A549 treated with RU486 at 1 μM for 4 hours (cell line): ENCODE results near the gene ANKRD65. TPM values are rescaled to one million over a fixed set of nuclear protein-coding genes. Genes with fewer than 3 reads are reported as not detected.

Source experiments
- total RNA-seq: library from RNA; stranded (reverse); fragments of 200-300 nt; extraction: Qiagen RNA extraction; gene quantifications from 5 replicates; pipeline ENCODE4 v1.2.3, GENCODE V29; 2022; ENCODE audit warnings: low read depth

Gene ANKRD65
- total RNA-seq = not detected in 5 replicates

DNA sequence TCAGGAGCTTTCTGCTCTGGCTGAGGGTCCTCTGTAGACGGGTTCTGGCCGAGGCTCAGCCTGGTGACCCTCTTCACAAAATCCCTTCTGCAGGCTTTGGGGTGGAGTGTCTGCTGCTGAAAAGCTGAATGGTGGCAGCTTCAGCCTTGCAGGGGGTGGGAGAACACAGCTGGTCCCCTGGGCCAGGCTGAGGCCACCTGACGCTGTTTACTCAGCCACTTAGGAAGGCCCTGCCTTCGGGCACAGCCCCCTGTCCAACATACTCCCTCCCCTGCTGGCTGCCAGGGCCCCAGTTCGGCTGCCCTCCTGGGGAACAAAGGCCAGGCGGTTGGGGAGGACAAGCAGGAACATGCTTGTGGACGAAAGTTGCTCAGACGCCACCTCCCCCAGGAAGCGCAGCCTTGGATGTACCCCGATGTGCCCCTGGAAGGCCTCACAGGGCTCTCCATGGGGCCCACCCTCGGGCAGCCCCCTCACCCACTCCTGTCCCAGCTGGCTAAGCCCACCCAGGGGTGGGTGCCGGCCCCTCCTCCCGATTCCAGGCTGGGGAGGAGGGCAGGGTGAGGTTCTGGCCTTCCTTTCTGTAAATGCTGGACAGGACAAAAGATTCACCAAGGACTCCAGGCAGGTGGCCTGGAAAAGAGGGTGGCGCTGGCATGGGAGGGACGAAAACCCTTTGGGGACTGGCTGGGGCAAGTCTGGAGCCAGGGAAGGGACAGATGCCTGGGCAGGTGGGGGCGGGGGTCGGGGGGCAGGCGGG, at the start of gene ANKRD65:
Gene ANKRD65 (minus strand): TSS at position 130 of the 760 bp plus-strand sequence. CDS start 271 bp downstream, outside the sequence.

DNA sequence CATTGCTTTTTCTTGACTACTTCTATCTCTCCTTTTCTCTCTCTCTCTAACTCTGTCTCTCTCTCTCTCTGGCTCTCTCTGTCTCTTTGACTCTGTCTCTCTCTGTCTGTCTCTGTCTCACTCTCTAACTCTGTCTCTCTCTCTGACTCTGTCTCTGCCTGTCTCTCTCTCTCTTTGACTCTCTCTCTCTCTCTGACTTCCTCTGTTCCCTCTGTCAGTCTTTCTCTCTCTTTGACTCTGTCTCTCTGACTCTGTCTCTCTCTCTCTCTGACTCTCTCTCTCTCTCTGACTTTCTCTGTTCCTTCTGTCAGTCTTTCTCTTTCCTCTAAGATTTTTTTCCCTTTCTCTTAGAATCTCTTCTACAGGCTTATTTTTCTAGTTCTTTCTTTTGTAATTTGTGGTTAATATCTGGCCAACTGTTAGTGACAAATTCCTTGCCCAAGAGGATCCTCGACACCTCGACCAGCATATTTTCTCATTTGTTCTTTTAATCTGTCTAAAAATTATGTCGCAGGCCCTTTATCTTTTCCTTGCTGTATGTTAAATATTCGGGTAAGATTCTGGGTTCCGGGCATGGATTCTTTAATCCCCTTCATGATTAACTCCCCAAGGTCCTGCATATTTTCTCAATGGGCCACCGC, 28.1 kb upstream of the ANKRD65 start, which contains the start of gene ATAD3C:
Gene ATAD3C (plus strand): TSS at position 591 of the 641 bp plus-strand sequence. CDS start 995 bp downstream, outside the sequence.

GRCh38 chr1:1435106-1435903, 14.2 kb upstream of the ANKRD65 start, which contains the start of gene VWA1:
TSS of gene VWA1 (plus strand) at chr1:1435690. CDS start at chr1:1435749, 59 bp downstream.

GRCh38 chr1:1406821-1407635, 14.0 kb downstream of the ANKRD65 start, which contains the start of gene MRPL20:
TSS of gene MRPL20 (minus strand) at chr1:1407293. CDS start at chr1:1407217, 76 bp downstream.

DNA sequence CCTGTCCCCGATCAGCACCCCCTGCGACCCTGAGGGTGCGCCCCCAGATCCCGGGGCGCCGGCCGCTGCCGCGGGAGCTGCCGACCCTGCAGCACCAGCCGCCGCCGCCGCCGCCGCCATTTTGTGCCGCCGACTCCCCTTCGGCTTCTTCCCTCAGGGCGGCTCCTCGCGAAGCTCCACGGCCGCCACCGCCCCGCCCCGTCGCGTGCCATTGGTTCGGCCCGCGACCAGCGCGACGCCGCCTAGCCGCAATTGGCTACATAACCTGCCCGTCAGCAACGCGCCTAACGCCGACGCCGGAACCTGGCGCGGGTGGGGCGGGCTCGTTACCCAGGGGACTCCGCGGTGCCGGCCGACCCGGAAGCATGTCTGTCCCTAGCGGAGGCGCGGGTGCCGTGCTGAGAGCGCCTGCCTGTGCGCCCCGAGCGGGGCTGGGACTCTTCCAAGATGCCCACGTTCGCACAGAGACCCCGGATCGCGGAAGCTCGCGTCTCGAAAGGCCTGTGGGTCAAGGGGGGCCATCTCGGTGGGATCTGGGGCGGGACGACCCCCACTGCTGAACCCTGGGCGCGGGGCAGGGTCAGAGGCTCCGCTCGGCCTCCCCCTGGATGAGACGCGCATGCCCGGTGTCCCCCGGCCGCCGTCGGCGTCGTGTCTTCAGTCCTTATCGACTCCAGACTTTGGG, 21.7 kb downstream of the ANKRD65 start, which contains the start of gene CCNL2:
Gene CCNL2 (minus strand): TSS at position 149 of the 685 bp plus-strand sequence. CDS start 29 bp downstream, at position 120.

GRCh38 chr1:1374929-1375662, 46.0 kb downstream of the ANKRD65 start, which contains the start of gene AURKAIP1:
TSS of gene AURKAIP1 (minus strand) at chr1:1375207. CDS start at chr1:1374756, 451 bp downstream.

Other genes with a start within 250 kb of the ANKRD65 start
- gene TTLL10, start 247.4 kb downstream of the ANKRD65 start, total RNA-seq = not detected in 5 replicates
- gene TNFRSF18, start 214.7 kb downstream of the ANKRD65 start, total RNA-seq = not detected in 5 replicates
- gene TNFRSF4, start 207.1 kb downstream of the ANKRD65 start, total RNA-seq = 0.22 TPM in 1 of 5 replicates, not detected in the others
- 105 to 136 TPM (median 127 TPM) in 5 replicates for gene SDF4, start 189.3 kb downstream of the ANKRD65 start, total RNA-seq
- 11.0 to 22.5 TPM (median 21.8 TPM) in 5 replicates for gene B3GALT6, start 189.0 kb downstream of the ANKRD65 start, total RNA-seq
- 0.59 to 1.7 TPM (median 1.1 TPM) in 5 replicates for gene C1QTNF12, start 174.6 kb downstream of the ANKRD65 start, total RNA-seq
- gene UBE2J2, start 147.4 kb downstream of the ANKRD65 start, total RNA-seq = 35.9 to 51.0 TPM (median 48.6 TPM) in 5 replicates
- gene SCNN1D, start 140.8 kb downstream of the ANKRD65 start, total RNA-seq = 0.68 to 1.3 TPM (median 1.2 TPM) in 5 replicates
- gene ACAP3, start 113.3 kb downstream of the ANKRD65 start, total RNA-seq = 8.1 to 17.8 TPM (median 13.7 TPM) in 5 replicates
- gene PUSL1, start 112.7 kb downstream of the ANKRD65 start, total RNA-seq = 16.5 to 29.3 TPM (median 22.8 TPM) in 5 replicates
- 47.7 to 61.4 TPM (median 58.1 TPM) in 5 replicates for gene INTS11, start 96.6 kb downstream of the ANKRD65 start, total RNA-seq
- gene CPTP, start 96.5 kb downstream of the ANKRD65 start, total RNA-seq = 13.1 to 20.9 TPM (median 18.3 TPM) in 5 replicates
- 0.08 to 0.14 TPM (median 0.12 TPM) in 5 replicates for gene TAS1R3, start 90.0 kb downstream of the ANKRD65 start, total RNA-seq
- 44.0 to 77.6 TPM (median 71.9 TPM) in 5 replicates for gene DVL1, start 71.9 kb downstream of the ANKRD65 start, total RNA-seq
- 0.16 to 1.0 TPM (median 0.27 TPM) in 4 of 5 replicates, not detected in the other for gene MXRA8, start 62.7 kb downstream of the ANKRD65 start, total RNA-seq
- 99.9 to 181 TPM (median 176 TPM) in 5 replicates for gene AURKAIP1, start 46.1 kb downstream of the ANKRD65 start, total RNA-seq
- gene CCNL2, start 21.9 kb downstream of the ANKRD65 start, total RNA-seq = 36.2 to 57.5 TPM (median 50.3 TPM) in 5 replicates
- 127 to 156 TPM (median 138 TPM) in 5 replicates for gene MRPL20, start 14.0 kb downstream of the ANKRD65 start, total RNA-seq
- 4.8 to 16.5 TPM (median 14.4 TPM) in 5 replicates for gene VWA1, start 14.4 kb upstream of the ANKRD65 start, total RNA-seq
- gene ATAD3C, start 28.4 kb upstream of the ANKRD65 start, total RNA-seq = not detected in 5 replicates
- 1.6 to 3.3 TPM (median 3.2 TPM) in 5 replicates for gene ATAD3B, start 50.5 kb upstream of the ANKRD65 start, total RNA-seq
- gene ATAD3A, start 90.9 kb upstream of the ANKRD65 start, total RNA-seq = 28.2 to 40.1 TPM (median 37.3 TPM) in 5 replicates
- gene TMEM240, start 119.3 kb upstream of the ANKRD65 start, total RNA-seq = 0.22 to 0.52 TPM (median 0.36 TPM) in 5 replicates
- 92.5 to 114 TPM (median 109 TPM) in 5 replicates for gene SSU72, start 153.6 kb upstream of the ANKRD65 start, total RNA-seq
- gene FNDC10, start 178.9 kb upstream of the ANKRD65 start, total RNA-seq = 5.2 to 10.5 TPM (median 8.0 TPM) in 5 replicates
- 8.3 to 20.2 TPM (median 17.1 TPM) in 5 replicates for gene MIB2, start 194.2 kb upstream of the ANKRD65 start, total RNA-seq
- gene MMP23B, start 210.9 kb upstream of the ANKRD65 start, total RNA-seq = 0.48 to 1.1 TPM (median 0.51 TPM) in 4 of 5 replicates, not detected in the other
- 26.1 to 28.9 TPM (median 26.5 TPM) in 5 replicates for gene CDK11B, start 237.7 kb upstream of the ANKRD65 start, total RNA-seq